ENCODE data around the gene AKAP17A. TPM values are rescaled to one million over a fixed set of nuclear protein-coding genes. Genes with fewer than 3 reads are reported as not detected.

AKAP17A gene, protein sequence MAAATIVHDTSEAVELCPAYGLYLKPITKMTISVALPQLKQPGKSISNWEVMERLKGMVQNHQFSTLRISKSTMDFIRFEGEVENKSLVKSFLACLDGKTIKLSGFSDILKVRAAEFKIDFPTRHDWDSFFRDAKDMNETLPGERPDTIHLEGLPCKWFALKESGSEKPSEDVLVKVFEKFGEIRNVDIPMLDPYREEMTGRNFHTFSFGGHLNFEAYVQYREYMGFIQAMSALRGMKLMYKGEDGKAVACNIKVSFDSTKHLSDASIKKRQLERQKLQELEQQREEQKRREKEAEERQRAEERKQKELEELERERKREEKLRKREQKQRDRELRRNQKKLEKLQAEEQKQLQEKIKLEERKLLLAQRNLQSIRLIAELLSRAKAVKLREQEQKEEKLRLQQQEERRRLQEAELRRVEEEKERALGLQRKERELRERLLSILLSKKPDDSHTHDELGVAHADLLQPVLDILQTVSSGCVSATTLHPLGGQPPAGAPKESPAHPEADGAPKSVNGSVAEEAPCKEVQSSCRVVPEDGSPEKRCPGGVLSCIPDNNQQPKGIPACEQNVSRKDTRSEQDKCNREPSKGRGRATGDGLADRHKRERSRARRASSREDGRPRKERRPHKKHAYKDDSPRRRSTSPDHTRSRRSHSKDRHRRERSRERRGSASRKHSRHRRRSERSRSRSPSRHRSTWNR
- 10 to 100 TPM; 33.0 to 53.7 TPM for total RNA-seq
- polyA plus RNA-seq: 10 to 100 TPM in 1 of 2 donors, 1 to 10 TPM in 1; 8.3 to 50.4 TPM
- long read RNA-seq, donor 1, partial matches to known transcripts: 4 of 13 reads
- long read RNA-seq, donor 1, other reads (novel, unspliced or antisense): 9 of 13 reads
- long read RNA-seq, donor 2, transcript AKAP17A-203 (6 exons, 3,232 nt): minor isoform, 15 of 111 reads
- long read RNA-seq, donor 2, transcript AKAP17A-201 (5 exons, 3,204 nt): minor isoform, 24 of 111 reads
- long read RNA-seq, donor 2, transcript AKAP17A-202 (4 exons, 2,187 nt): major isoform, 46 of 111 reads
- long read RNA-seq, donor 2, partial matches to known transcripts: 15 of 111 reads
- long read RNA-seq, donor 2, other reads (novel, unspliced or antisense): 11 of 111 reads

DNA sequence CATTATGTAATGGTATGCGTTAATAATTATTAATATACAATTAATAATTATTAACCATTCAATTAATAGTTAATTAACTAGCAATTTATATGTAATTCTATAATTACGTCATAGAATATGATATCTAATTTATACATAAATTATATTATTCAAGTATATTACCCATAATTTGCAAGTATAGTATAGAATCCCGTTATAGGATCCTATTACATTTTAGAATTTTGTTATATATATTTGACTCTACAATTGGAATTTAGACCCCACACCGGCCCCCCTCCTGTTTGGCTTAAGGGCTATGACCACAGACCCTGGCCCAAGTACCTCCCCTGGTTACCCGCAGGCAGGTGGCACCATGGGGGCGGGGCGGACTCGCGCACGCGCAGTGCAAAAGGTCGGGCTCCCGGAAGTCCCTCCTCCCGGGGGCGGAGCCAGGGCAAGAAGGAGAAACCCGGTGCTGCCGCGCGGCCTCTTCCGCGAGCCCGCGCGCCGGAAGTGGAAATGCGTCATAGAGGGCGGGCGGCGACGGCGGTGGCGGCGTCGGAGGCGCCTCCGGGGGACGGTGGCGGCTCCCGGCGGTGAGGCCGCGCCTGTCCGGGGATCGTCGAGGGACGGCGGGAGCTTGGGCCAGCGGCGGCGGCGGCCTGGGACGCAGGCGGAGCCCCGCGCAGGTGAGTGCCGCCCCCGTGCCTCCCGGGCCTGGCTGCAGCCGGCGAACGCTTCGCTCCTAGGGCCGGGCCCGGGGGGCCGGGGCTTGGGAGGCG lies at the start of gene AKAP17A:
TSS of gene AKAP17A (plus strand) at position 503 of the 761 bp plus-strand sequence. CDS start 1,859 bp downstream, outside the sequence.
- ATAC-seq (ENCODE audit: low FRiP score) (peak; percentile 97), DNase-seq (peak; percentile 96 to 99)
- Histone ChIP-seq H3K27me3 (ENCODE audit: control insufficient read depth in 1 of 2, insufficient read depth in 2 of 2, low read length in 1 of 2) (no peaks in the 10 kb centered on the region), H3K27ac (ENCODE audit: low read depth in 1 of 2, low read length in 2 of 2) (peak within 1 kb of the TSS in 1 of 2 donors; percentile 14), H3K4me1 (ENCODE audit: control insufficient read depth in 1 of 2, insufficient read depth in 2 of 2, low read length in 2 of 2) (no peaks in the 10 kb centered on the region), H3K4me3 (ENCODE audit: low read length in 2 of 2) (peak within 1 kb of the TSS; percentile 89 to 93), H3K36me3 (ENCODE audit: control insufficient read depth in 1 of 2, insufficient read depth in 2 of 2, low read length in 1 of 2) (peaks cover 0 to 9% of the 10 kb centered on the region in 2 donors), H3K9me3 (ENCODE audit: control insufficient read depth, low read length) (no peaks in the 10 kb centered on the region)
- intact Hi-C loops (cut with DNase I): loop anchor here (2.0 to 10.0 kb wide), 3 partner anchors 139 to 914 kb away; partner anchors contain the start of genes ASMTL (in 2 of the 2), DHRSX (in 1 of the 2), SLC25A6 (in 1 of the 2) and ZBED1 (in 1 of the 2)
- WGBS, 2 donors: 2 to 3% methylated on average over 46 to 66 of the region's 66 CpGs

DNA sequence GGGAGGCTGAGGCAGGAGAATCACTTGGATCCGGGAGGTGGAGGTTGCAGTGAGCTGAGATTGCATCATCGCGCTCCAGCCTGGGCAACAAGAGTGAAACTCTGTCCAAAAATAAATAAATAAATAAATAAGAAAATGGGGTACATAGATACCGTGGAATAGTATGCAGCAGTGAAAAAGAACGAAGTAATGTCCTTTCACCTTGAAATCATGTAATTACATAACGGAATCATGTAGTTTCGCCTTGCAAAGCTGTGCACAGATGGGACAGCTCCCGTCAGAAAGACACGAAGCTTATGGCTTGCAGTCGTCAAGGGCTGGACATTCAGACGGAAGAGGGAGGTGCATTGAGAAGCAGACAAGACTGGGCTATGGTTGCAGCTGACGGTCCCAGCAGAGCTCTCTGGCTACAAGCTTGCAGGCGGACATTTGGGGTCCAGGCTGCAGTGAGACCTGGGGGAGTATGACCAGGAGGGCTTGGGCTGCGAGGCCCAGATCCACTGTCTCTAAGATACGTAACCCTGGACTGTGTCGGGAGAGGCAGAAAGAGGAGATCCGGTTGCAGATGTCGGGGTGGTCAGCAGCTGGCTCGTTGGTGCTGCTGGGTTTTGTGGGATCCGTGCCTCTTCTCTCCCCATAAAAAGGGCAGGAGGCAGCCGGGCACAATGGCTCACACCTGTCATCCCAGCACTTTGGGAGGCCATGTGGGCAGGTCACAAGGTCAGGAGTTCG lies 48.2 kb upstream of the AKAP17A start:
- Histone ChIP-seq H3K27me3 (ENCODE audit: control insufficient read depth in 1 of 2, insufficient read depth in 2 of 2, low read length in 1 of 2) (no peaks in the 10 kb centered on the region), H3K4me1 (ENCODE audit: control insufficient read depth in 1 of 2, insufficient read depth in 2 of 2, low read length in 2 of 2) (no peaks in the 10 kb centered on the region), H3K9me3 (ENCODE audit: control insufficient read depth, low read length) (peaks cover 7% of the 10 kb centered on the region), H3K36me3 (ENCODE audit: control insufficient read depth in 1 of 2, insufficient read depth in 2 of 2, low read length in 1 of 2) (no peaks in the 10 kb centered on the region), H3K4me3 (ENCODE audit: low read length in 2 of 2) (no peak overlapping the region), H3K27ac (ENCODE audit: low read depth in 1 of 2, low read length in 2 of 2) (no peak overlapping the region)
- DNase-seq (no peak), ATAC-seq (ENCODE audit: low FRiP score) (no peak)
- intact Hi-C loops (cut with DNase I): no loop called here
- 92 to 93% methylated on average over 22 of the region's 22 CpGs for WGBS, 2 donors

DNA sequence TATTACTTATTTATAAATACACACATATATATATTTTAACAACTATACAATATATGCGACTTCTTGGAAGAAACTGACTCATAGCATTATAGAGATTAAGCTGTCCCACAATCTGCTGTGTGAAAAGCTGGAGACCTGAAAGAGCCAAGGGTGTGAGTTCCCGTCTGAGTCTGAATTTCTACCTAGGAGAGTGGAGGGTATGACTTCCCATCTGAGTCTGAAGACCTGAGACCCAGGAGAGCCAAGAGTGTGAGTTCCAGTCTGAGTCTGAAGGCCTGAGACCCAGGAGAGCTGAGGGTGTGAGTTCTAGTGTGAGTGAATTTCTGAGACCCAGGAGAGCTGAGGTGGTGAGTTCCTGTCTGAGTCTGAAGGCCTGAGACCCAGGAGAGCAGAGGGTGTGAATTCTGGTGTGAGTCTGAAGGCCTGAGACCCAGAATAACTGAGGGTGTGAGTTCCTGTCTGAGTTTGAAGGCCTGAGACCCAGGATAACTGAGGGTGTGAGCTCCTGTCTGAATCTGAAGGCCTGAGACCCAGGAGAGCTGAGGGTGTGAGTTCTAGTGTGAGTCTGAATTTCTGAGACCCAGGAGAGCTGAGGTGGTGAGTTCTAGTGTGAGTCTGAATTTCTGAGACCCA lies 45.5 kb upstream of the AKAP17A start:
- 81 to 82% methylated on average over 2 of the region's 2 CpGs for WGBS, 2 donors
- H3K36me3 ChIP-seq (ENCODE audit: control insufficient read depth in 1 of 2, insufficient read depth in 2 of 2, low read length in 1 of 2): no peaks in the 10 kb centered on the region
- no peaks in the 10 kb centered on the region for H3K4me1 ChIP-seq (ENCODE audit: control insufficient read depth in 1 of 2, insufficient read depth in 2 of 2, low read length in 2 of 2)
- H3K27ac ChIP-seq (ENCODE audit: low read depth in 1 of 2, low read length in 2 of 2): no peak overlapping the region
- no peak overlapping the region for H3K4me3 ChIP-seq (ENCODE audit: low read length in 2 of 2)
- intact Hi-C loops (cut with DNase I): no loop called here
- H3K9me3 ChIP-seq (ENCODE audit: control insufficient read depth, low read length): peaks cover 8% of the 10 kb centered on the region
- ATAC-seq (ENCODE audit: low FRiP score) (no peak), DNase-seq (no peak)
- H3K27me3 ChIP-seq (ENCODE audit: control insufficient read depth in 1 of 2, insufficient read depth in 2 of 2, low read length in 1 of 2): no peaks in the 10 kb centered on the region

DNA sequence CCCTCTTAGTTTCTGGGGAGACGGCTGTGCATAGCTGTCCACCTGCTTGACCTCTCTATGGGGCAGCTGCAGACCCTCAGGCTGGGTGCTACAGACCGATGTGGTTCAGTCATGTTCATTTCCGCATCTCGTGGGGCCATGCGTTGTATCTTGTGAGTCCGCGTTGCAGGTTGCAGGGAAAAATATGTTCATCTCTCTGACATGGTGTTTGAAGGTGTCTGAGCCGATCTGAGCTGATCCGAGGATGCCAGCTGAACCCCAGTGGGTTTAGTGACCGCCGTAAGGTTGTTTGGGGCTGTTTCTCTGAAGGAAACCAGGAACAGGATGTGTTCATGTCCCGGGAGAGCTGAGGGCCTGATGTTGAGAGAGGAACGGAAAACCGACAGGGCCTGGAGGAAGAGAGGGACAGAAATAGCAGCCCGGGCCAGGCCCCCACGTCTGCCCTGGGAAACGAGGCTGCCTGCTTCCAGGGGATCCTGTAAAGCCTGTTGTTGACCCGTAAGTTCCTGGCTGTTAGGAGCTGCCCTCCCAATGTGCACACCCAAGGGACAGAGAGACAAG lies 44.6 kb upstream of the AKAP17A start:
- no peak for ATAC-seq (ENCODE audit: low FRiP score)
- no peak overlapping the region for H3K27ac ChIP-seq (ENCODE audit: low read depth in 1 of 2, low read length in 2 of 2)

DNA sequence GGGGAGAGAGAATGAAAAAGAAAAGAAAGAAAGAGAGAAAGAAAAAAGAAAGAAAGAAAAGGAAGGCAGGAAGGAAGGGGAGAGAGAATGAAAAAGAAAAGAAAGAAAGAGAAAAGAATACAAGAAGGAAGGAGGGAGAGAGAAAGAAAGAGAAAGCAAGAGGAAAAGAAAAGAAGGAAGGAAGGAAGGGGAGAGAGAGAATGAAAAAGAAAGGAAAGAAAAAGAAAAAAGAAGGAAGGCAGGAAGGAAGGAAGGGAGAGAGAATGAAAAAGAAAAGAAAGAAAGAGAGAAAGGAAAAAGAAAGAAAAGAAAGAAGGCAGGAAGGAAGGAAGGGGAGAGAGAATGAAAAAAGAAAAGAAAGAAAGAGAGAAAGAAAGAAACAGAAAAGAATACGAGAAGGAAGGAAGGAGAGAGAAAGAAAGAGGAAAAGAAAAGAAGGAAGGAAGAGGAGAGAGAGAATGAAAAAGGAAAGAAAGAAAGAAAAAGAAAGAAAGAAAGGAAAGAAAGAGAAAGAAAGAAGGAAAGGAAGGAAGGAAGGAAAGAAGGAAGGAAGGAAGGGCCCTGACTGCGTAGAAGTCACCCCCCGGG lies 39.4 kb upstream of the AKAP17A start:
- H3K27me3 ChIP-seq (ENCODE audit: control insufficient read depth in 1 of 2, insufficient read depth in 2 of 2, low read length in 1 of 2): no peaks in the 10 kb centered on the region
- H3K4me3 ChIP-seq (ENCODE audit: low read length in 2 of 2): no peak overlapping the region
- H3K4me1 ChIP-seq (ENCODE audit: control insufficient read depth in 1 of 2, insufficient read depth in 2 of 2, low read length in 2 of 2): no peaks in the 10 kb centered on the region
- 68 to 85% methylated on average over 3 of the region's 3 CpGs for WGBS, 2 donors
- no peak for ATAC-seq (ENCODE audit: low FRiP score)
- no peak overlapping the region for H3K27ac ChIP-seq (ENCODE audit: low read depth in 1 of 2, low read length in 2 of 2)
- H3K9me3 ChIP-seq (ENCODE audit: control insufficient read depth, low read length): peaks cover 7% of the 10 kb centered on the region
- intact Hi-C loops (cut with DNase I): no loop called here
- DNase-seq: no peak
- no peaks in the 10 kb centered on the region for H3K36me3 ChIP-seq (ENCODE audit: control insufficient read depth in 1 of 2, insufficient read depth in 2 of 2, low read length in 1 of 2)

More for the DNA sequence above, 44.6 kb upstream of the AKAP17A start:
- Histone ChIP-seq H3K4me1 (ENCODE audit: control insufficient read depth in 1 of 2, insufficient read depth in 2 of 2, low read length in 2 of 2) (no peaks in the 10 kb centered on the region), H3K27me3 (ENCODE audit: control insufficient read depth in 1 of 2, insufficient read depth in 2 of 2, low read length in 1 of 2) (no peaks in the 10 kb centered on the region), H3K4me3 (ENCODE audit: low read length in 2 of 2) (no peak overlapping the region), H3K36me3 (ENCODE audit: control insufficient read depth in 1 of 2, insufficient read depth in 2 of 2, low read length in 1 of 2) (no peaks in the 10 kb centered on the region), H3K9me3 (ENCODE audit: control insufficient read depth, low read length) (peaks cover 8% of the 10 kb centered on the region)
- intact Hi-C loops (cut with DNase I): no loop called here
- 47 to 49% methylated on average over 18 of the region's 18 CpGs for WGBS, 2 donors
- no peak for DNase-seq

DNA sequence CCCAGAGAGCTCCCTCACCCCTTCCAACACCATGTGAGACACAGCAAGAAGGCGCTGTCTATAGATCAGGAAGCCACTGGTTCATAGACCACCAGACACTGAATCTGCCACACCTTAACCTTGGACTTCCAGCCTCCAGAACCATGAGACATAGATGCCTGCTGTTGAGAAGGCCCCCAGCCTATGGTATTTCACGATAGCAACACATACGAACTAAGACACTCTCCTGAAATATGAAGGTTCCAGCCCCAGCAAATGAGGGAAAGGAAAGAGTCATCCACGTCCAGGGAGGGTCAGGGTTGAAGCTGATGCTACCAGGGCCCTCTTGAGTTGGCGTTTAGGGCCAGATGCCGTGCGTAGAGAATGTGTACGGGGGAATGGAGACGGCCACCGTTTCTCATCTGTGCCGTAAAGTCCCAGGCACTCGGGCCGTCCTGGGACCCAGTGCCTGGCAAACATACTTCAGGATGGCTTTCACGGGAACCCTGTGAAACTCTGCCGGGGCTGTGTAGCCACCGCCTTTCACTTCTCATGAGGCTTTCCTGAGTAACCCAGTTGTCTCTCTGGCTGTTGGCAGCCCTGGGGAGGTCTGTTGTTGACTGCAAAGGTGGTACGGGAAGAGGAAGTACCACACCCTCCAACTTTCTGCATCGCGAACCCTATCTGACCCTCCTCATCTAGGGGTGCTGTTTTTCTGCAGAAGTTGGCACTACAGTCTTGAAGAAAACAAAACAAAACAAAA lies 36.8 kb upstream of the AKAP17A start:
- no peaks in the 10 kb centered on the region for H3K36me3 ChIP-seq (ENCODE audit: control insufficient read depth in 1 of 2, insufficient read depth in 2 of 2, low read length in 1 of 2)
- ATAC-seq (ENCODE audit: low FRiP score) (no peak), DNase-seq (no peak)
- H3K27me3 ChIP-seq (ENCODE audit: control insufficient read depth in 1 of 2, insufficient read depth in 2 of 2, low read length in 1 of 2): no peaks in the 10 kb centered on the region
- H3K27ac ChIP-seq (ENCODE audit: low read depth in 1 of 2, low read length in 2 of 2): no peak overlapping the region
- WGBS, 2 donors: 86% methylated on average over 19 of the region's 19 CpGs
- H3K4me3 ChIP-seq (ENCODE audit: low read length in 2 of 2): no peak overlapping the region
- H3K4me1 ChIP-seq (ENCODE audit: control insufficient read depth in 1 of 2, insufficient read depth in 2 of 2, low read length in 2 of 2): no peaks in the 10 kb centered on the region
- intact Hi-C loops (cut with DNase I): no loop called here
- H3K9me3 ChIP-seq (ENCODE audit: control insufficient read depth, low read length): peaks cover 7% of the 10 kb centered on the region

DNA sequence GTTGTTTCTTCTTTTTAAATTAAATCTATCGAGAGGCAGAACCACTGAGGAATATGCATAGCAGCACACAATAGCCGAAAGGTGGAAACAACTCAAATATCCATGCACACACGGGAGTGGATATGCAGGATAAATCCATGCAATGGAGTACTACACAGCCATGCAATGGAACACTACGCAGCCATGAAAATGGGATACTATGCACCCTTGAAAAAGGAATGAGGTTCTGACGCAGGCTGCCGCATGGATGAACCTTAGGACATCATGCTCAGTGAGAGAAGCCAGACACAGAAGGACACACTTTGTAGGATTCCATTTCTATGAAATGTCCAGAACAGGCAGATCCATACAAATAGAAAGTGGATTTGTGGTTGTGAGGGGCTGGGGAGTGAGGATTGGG lies 36.0 kb upstream of the AKAP17A start:
- no peaks in the 10 kb centered on the region for H3K36me3 ChIP-seq (ENCODE audit: control insufficient read depth in 1 of 2, insufficient read depth in 2 of 2, low read length in 1 of 2)
- intact Hi-C loops (cut with DNase I): no loop called here
- no peak overlapping the region for H3K4me3 ChIP-seq (ENCODE audit: low read length in 2 of 2)
- no peak for ATAC-seq (ENCODE audit: low FRiP score)
- no peak for DNase-seq
- H3K27me3 ChIP-seq (ENCODE audit: control insufficient read depth in 1 of 2, insufficient read depth in 2 of 2, low read length in 1 of 2): no peaks in the 10 kb centered on the region
- 91 to 93% methylated on average over 6 of the region's 6 CpGs for WGBS, 2 donors
- H3K4me1 ChIP-seq (ENCODE audit: control insufficient read depth in 1 of 2, insufficient read depth in 2 of 2, low read length in 2 of 2): no peaks in the 10 kb centered on the region
- H3K9me3 ChIP-seq (ENCODE audit: control insufficient read depth, low read length): peaks cover 6% of the 10 kb centered on the region
- no peak overlapping the region for H3K27ac ChIP-seq (ENCODE audit: low read depth in 1 of 2, low read length in 2 of 2)
